GM19035 (cell line): ENCODE results near the gene PDE8B.

Experiments used
- ATAC-seq: cut with Tn5 transposase; IDR thresholded peaks from one replicate; pipeline ENCODE4 v1.9.1; 2021; ENCODE audit not compliant: unreplicated experiment

Gene PDE8B

GRCh38 chr5:77186652-77187370 lies 23.7 kb upstream of the PDE8B start:
- ATAC-seq: no peak

GRCh38 chr5:77189421-77189820 lies 21.1 kb upstream of the PDE8B start:
- no peak for ATAC-seq

- ATAC-seq: no peak
These were observed 17.9 kb upstream of the PDE8B start for GRCh38 chr5:77192441-77193050.

DNA sequence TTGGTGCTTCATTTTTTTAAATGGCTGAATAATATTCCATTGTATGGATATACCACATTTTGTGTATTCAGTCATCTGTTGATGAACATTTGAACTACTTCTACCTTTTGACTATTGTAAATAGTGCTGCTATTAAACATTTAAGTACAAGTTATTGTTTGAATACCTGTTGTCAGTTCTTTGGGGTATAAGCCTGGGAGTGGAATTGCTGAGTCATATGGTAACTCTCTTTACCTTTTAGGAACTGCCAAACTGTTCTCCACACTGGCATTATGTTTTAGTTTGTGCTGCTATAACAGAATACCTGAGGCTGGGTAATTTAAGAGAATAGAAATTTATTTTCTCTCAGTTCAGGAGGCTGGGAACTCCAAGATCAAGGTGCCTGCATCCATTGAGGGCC lies 15.7 kb upstream of the PDE8B start:
- no peak for ATAC-seq

DNA sequence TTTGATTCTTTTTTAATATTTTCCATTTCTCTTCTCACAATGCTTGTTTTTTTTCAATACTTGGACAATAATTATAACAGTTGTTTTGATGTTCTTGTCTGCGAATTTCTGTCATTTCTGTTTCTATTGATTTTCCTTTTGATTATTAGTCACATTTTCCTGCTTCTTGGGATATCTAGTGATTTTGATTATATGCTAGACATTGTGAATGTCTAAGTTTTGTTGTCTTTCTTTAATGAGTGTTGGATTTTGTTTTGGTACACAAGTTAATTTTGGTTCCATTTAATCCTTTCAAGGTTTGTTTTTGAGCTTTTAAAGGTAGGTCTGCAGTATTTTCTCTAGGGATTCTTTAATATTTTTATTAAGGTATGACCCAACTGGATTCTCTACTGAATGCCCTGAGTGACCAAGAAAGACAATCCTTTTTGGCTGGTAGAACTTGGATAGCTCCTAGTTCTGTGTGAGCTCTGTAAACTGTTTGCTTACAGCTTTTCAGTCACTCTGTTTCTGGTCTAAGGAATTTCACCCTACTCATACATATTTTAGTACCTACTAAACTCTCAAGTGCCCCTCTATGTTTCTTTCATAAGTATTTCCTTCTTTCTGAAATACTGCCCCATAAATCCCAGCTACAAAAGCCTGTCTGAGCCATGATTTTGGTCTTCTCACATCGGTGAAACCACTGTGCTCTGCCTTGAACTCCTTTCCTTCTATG lies 12.5 kb upstream of the PDE8B start:
- ATAC-seq: no peak

GRCh38 chr5:77200663-77201062 lies 9.8 kb upstream of the PDE8B start:
- ATAC-seq: no peak

- ATAC-seq: no peak
These were observed 8.3 kb upstream of the PDE8B start for GRCh38 chr5:77202145-77202544.

DNA sequence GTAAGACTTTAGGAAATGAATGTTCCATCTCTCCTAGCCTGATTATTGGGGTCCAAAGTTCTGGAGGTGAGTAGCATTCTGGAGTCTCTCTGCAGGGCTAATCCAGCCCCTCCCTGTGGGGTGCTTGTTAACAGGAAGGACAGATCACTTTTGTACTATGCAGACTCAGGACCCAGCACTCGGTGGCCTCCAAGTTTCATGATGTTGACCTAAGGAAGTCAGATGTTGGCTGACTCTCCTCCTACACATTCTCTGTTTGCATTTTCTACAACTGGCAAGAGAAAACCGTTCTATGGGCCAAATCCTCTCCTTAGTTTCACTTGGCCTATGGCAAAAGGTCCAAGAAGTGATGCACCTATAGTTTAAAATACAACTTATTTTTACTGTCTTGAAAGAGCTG lies 5.5 kb upstream of the PDE8B start:
- ATAC-seq: no peak

DNA sequence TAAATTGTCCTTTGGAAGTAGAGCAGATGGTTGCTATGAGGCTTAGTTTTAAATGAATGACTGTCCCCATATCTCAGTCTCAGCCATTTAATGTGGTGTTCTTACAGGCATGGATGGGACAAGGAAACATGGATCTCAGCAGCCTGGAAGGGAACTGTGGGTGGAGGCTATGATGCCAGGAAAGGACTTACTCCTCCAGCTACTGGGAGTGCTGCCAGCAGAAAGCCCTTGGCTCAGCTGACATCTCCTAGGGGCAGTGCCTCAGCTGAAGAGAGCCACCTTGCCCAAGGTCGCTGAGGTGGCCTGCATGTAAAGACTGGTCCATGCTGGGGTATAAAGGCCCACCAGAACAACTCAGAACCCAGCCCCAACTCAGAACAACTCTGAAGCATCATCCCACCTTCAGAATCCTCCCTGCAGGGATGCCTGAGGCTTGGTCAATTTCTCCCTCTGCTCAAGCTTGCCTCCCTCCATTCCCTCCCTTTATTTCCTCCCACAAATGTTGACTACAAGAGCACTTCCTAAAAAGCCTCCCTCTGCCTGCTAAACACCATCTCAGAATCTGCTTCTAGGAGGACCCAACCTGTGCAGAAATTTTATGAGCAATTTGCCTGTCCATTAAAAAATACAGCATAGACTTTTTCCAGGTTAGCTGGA lies 1.8 kb upstream of the PDE8B start:
- ATAC-seq: no peak

DNA sequence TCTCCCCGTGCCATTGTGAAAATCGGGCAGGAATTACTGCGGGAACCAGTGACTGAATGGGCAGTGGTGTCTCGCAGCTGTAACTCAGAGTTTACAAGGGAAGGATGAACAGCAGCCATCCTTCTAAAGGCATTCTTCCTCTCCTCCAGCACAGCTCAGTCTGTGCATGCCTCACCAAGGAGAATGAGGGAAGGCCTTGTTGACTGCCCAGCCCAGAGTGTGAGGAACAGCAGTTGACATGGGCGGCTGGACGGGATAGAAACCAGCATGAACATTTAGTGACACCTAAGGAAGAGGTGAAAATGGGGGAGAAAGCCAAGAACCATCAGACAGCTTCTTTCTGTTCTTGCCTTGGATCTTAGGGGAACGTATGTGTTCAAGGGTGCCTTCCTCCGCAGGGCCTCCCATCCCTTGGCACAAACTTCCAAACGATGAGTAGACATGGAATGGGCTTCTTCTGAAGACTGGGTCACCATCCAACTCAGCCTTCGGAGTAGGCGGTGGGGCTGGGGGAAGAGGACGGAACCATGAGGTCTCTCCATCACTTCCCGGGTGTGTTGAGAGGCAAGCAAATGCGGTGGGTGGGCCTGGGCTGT lies 887 bp upstream of the PDE8B start:
- no peak for ATAC-seq

GRCh38 chr5:77210964-77211690 lies 647 bp downstream of the PDE8B start:
- ATAC-seq: no peak

DNA sequence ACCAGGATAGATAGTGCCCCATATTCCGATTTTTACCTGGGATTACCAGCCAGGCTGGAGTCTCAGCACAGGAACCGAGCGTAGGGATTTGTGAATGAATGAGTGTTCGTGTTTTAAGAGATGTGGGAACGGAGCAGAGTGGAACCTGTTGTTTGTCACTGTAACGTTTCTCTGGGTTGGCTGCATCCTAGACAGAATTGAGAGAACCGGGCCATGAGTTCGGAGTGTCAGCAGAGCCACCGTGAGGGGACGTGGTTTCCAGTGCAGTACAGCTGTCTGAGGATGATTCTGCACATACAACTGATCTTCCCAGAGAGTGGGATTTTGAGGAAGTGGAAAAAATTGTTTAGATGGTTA lies 1.2 kb downstream of the PDE8B start:
- no peak for ATAC-seq

- ATAC-seq: no peak
These were observed 3.1 kb downstream of the PDE8B start for GRCh38 chr5:77213601-77214000.

DNA sequence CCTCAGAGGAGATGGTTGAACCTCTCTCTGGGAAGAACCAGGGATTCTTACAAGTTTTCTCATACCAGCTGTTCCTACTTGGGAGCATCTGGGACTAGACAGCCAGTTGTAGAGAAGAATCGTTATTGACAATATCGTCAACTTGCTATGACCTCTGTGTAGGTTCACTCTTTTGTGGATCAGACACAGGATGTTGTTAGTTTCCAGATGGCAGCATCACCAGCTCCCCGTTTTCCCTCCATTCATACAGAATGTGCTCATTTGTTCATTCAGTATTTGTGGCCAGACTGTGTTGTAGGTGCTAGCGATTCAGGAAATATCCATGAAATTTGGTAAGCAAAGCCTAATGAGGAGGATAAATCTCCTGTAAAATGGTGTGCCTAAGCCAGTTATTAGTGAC lies 3.7 kb downstream of the PDE8B start:
- ATAC-seq: no peak

DNA sequence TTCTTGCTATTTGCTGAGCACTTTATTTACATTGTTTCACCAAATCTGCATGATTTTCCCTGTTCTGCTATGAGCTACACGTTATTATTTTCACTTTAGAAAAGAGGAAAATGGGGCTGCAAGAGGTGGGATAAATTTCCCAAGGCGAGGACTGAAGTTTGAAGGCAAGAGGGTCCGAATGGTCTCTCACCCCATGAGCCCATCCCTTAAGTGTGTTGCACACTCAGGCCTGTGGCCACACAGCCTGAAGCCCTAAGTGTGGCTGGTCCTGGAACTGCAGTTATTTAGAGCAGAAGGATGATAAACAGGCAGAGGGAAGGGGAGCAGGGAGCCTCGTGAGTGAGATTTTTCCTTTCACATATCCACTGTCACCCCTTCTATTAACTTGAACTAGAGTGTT lies 7.8 kb downstream of the PDE8B start:
- no peak for ATAC-seq

GRCh38 chr5:77221115-77221514 lies 10.6 kb downstream of the PDE8B start:
- no peak for ATAC-seq

GRCh38 chr5:77222722-77223121 lies 12.2 kb downstream of the PDE8B start:
- ATAC-seq: no peak

GRCh38 chr5:77223653-77224052 lies 13.2 kb downstream of the PDE8B start:
- ATAC-seq: no peak

- no peak for ATAC-seq
These were observed 14.3 kb downstream of the PDE8B start for GRCh38 chr5:77224672-77225355.

GRCh38 chr5:77225531-77225930 lies 15.1 kb downstream of the PDE8B start:
- no peak for ATAC-seq
